Measurements from ENCODE around the gene SLIT2. TPM values are rescaled to one million over a fixed set of nuclear protein-coding genes. Genes with fewer than 3 reads are reported as not detected.

Gene SLIT2
- total RNA-seq, 1 donor from 2014 or later, result 0.13 TPM

GRCh38 chr4:20253735-20254409 lies 2.2 kb downstream of the SLIT2 start:
- Mint-ChIP-seq H3K4me3 (no peak overlapping the region), H3K27me3 (ENCODE audit: insufficient read depth) (peaks cover 44% of the 10 kb centered on the region), H3K27ac (no peak overlapping the region), H3K4me1 (ENCODE audit: low read depth) (peaks cover 6% of the 10 kb centered on the region), H3K9me3 (no peaks in the 10 kb centered on the region), H3K36me3 (ENCODE audit: low read depth) (no peaks in the 10 kb centered on the region)
- no peak for DNase-seq (ENCODE audit: low spot score)
- intact Hi-C loops (cut with micrococcal nuclease), result loop anchor here (10.0 kb wide), 2 partner anchors 431 to 1569 kb away; no protein-coding TSS in a partner anchor

DNA sequence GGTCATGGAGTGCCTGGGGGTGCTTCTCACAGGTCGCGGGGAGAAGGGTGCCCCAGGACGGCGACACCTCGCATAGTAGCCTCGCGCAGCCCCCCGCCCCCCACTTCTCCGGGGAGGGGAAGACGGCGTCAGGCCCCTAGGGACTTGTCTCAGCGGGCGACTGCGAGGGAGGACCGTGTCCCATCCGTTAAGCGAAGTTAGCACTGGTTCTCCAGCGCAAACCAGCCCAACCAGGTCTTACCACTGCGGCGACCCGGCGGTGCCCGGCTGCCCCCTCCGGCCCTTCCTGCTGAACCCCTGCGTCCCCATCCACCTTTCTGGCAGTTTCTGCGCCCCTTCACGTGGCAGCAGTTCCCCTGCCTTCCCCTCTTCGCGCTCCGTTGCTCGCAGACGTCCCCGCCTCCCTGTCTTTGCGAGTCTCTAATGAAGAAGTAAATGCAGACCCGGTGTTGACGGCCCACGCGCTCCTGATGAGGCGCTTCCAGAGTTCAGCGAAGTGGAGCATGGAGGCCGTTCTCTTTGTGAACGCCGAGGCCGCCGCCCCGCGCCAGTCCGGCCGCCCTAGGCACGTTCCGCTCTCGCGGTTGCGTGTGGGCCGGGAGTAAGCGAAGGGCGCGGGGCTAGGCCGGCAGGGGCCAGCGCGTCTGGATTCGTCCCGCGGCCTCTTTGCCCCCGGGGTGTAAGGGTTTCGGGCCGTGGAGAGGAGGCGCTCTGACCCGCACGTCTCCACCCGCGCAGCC lies 3.0 kb downstream of the SLIT2 start:
- H3K4me1 Mint-ChIP-seq (ENCODE audit: low read depth), result peaks cover 6% of the 10 kb centered on the region
- DNase-seq (ENCODE audit: low spot score), result no peak
- no peaks in the 10 kb centered on the region for H3K9me3 Mint-ChIP-seq
- H3K27me3 Mint-ChIP-seq (ENCODE audit: insufficient read depth), result peaks cover 44% of the 10 kb centered on the region
- no peak overlapping the region for H3K27ac Mint-ChIP-seq
- no peaks in the 10 kb centered on the region for H3K36me3 Mint-ChIP-seq (ENCODE audit: low read depth)
- intact Hi-C loops (cut with micrococcal nuclease), result loop anchor here (10.0 kb wide), 2 partner anchors 430 to 1570 kb away; no protein-coding TSS in a partner anchor
- no peak overlapping the region for H3K4me3 Mint-ChIP-seq

DNA sequence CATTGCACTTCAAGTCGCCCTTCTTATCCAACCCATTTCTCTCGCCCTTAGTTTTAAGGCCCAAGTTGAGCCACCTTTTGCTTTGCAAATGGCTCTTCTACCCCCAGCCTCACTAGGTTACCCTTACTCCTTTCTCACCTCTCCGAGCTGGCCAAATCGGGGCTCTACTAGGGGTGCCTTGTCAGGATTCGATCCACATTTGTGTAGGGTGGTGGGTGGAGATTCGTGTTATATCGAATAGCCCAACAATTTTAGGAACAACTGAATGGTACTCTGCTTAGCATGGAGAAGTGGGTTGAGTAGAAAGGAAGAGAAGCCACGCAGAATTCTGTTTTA lies 3.5 kb downstream of the SLIT2 start:
- DNase-seq (ENCODE audit: low spot score), result no peak
- Mint-ChIP-seq H3K27me3 (ENCODE audit: insufficient read depth) (peaks cover 44% of the 10 kb centered on the region), H3K4me3 (no peak overlapping the region), H3K4me1 (ENCODE audit: low read depth) (peaks cover 6% of the 10 kb centered on the region), H3K27ac (peak overlapping the region; percentile 55), H3K36me3 (ENCODE audit: low read depth) (no peaks in the 10 kb centered on the region), H3K9me3 (no peaks in the 10 kb centered on the region)
- intact Hi-C loops (cut with micrococcal nuclease), result loop anchor here (10.0 kb wide), 2 partner anchors 430 to 1570 kb away; no protein-coding TSS in a partner anchor

GRCh38 chr4:20255823-20256222 lies 4.1 kb downstream of the SLIT2 start:
- Mint-ChIP-seq H3K4me3 (no peak overlapping the region), H3K9me3 (no peaks in the 10 kb centered on the region), H3K27ac (no peak overlapping the region), H3K27me3 (ENCODE audit: insufficient read depth) (peaks cover 39% of the 10 kb centered on the region), H3K4me1 (ENCODE audit: low read depth) (peaks cover 6% of the 10 kb centered on the region), H3K36me3 (ENCODE audit: low read depth) (no peaks in the 10 kb centered on the region)
- no peak for DNase-seq (ENCODE audit: low spot score)
- intact Hi-C loops (cut with micrococcal nuclease), result loop anchor here (10.0 kb wide), 2 partner anchors 429 to 1571 kb away; no protein-coding TSS in a partner anchor

DNA sequence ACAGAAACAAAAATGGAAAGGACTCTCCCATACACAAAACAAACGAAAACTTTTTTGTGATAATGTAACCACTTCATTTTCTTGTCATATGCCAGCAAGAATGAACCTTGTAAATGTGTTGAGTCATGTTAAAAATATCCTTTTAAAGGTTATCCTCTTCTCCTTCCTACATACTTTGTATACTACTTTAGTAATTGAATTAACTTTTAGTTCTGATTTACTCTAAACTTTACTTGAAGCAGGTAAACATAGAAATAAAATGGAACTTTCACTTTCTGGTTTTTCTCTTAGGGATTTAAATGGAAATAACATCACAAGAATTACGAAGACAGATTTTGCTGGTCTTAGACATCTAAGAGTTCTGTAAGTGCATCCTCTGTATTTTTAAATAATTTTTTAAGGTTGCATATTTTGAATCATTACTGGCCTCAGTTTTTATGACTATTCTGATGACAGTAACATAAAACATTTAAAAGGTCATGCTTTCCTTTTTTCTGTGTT lies 4.7 kb downstream of the SLIT2 start:
- no peaks in the 10 kb centered on the region for H3K36me3 Mint-ChIP-seq (ENCODE audit: low read depth)
- no peaks in the 10 kb centered on the region for H3K4me1 Mint-ChIP-seq (ENCODE audit: low read depth)
- no peak overlapping the region for H3K27ac Mint-ChIP-seq
- DNase-seq (ENCODE audit: low spot score), result no peak
- H3K27me3 Mint-ChIP-seq (ENCODE audit: insufficient read depth), result peaks cover 33% of the 10 kb centered on the region
- intact Hi-C loops (cut with micrococcal nuclease), result loop anchor here (10.0 kb wide), 2 partner anchors 428 to 1572 kb away; no protein-coding TSS in a partner anchor
- H3K4me3 Mint-ChIP-seq, result no peak overlapping the region
- H3K9me3 Mint-ChIP-seq, result no peaks in the 10 kb centered on the region

DNA sequence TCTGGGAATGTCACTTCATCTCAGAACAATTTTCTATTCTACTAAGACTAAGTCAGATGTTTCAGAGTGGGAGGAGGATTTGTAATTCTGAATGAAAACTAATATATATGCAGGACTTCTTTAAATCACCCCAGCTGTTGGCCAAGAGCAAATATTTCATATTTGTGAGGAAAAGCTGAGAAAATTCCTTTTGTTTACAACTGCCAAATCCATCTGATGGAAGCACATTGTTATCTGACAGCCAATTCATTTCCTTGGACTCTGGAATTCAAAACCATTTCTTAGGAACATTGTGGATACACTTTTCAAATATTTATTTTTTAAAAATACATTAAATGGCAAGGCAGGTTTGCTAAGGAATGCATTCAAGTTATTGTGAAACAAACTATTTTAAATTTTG lies 8.0 kb downstream of the SLIT2 start:
- peaks cover 11% of the 10 kb centered on the region for H3K27me3 Mint-ChIP-seq (ENCODE audit: insufficient read depth)
- H3K36me3 Mint-ChIP-seq (ENCODE audit: low read depth), result no peaks in the 10 kb centered on the region
- no peak overlapping the region for H3K27ac Mint-ChIP-seq
- H3K4me1 Mint-ChIP-seq (ENCODE audit: low read depth), result no peaks in the 10 kb centered on the region
- intact Hi-C loops (cut with micrococcal nuclease), result loop anchor here (10.0 kb wide), 2 partner anchors 425 to 1575 kb away; no protein-coding TSS in a partner anchor
- no peak overlapping the region for H3K4me3 Mint-ChIP-seq
- no peak for DNase-seq (ENCODE audit: low spot score)
- H3K9me3 Mint-ChIP-seq, result no peaks in the 10 kb centered on the region

GRCh38 chr4:20260821-20261220 lies 9.1 kb downstream of the SLIT2 start:
- no peaks in the 10 kb centered on the region for H3K36me3 Mint-ChIP-seq (ENCODE audit: low read depth)
- peaks cover under 1% of the 10 kb centered on the region for H3K27me3 Mint-ChIP-seq (ENCODE audit: insufficient read depth)
- no peak for DNase-seq (ENCODE audit: low spot score)
- intact Hi-C loops (cut with micrococcal nuclease), result no loop called here
- no peaks in the 10 kb centered on the region for H3K4me1 Mint-ChIP-seq (ENCODE audit: low read depth)
- H3K4me3 Mint-ChIP-seq, result no peak overlapping the region
- no peaks in the 10 kb centered on the region for H3K9me3 Mint-ChIP-seq
- no peak overlapping the region for H3K27ac Mint-ChIP-seq

DNA sequence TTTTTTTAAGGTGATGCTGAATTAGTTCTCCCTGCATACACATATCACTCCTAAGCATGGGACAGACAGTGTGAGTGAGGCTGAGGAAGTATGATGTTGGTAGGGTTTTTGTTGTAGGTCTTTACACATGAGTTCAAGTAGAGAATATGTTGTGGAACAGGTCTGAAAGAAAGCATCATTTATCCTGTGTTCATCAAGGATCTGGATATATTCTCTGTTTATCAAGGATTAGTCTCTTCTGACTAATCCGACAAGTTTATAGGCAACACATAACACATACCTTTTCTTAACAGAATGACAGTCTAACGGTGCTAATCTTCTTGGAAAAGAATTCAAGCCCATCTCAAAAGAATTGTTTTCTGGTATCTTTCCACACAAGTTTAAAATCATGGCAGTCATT lies 10.5 kb downstream of the SLIT2 start:
- H3K4me3 Mint-ChIP-seq, result no peak overlapping the region
- intact Hi-C loops (cut with micrococcal nuclease), result no loop called here
- H3K36me3 Mint-ChIP-seq (ENCODE audit: low read depth), result no peaks in the 10 kb centered on the region
- H3K27ac Mint-ChIP-seq, result no peak overlapping the region
- no peak for DNase-seq (ENCODE audit: low spot score)
- H3K27me3 Mint-ChIP-seq (ENCODE audit: insufficient read depth), result no peaks in the 10 kb centered on the region
- H3K9me3 Mint-ChIP-seq, result no peaks in the 10 kb centered on the region
- no peaks in the 10 kb centered on the region for H3K4me1 Mint-ChIP-seq (ENCODE audit: low read depth)

GRCh38 chr4:20264688-20265087 lies 13.0 kb downstream of the SLIT2 start:
- intact Hi-C loops (cut with micrococcal nuclease), result no loop called here
- Mint-ChIP-seq H3K4me3 (no peak overlapping the region), H3K27me3 (ENCODE audit: insufficient read depth) (no peaks in the 10 kb centered on the region), H3K9me3 (no peaks in the 10 kb centered on the region), H3K4me1 (ENCODE audit: low read depth) (no peaks in the 10 kb centered on the region), H3K36me3 (ENCODE audit: low read depth) (no peaks in the 10 kb centered on the region), H3K27ac (no peak overlapping the region)
- DNase-seq (ENCODE audit: low spot score), result no peak

- Mint-ChIP-seq H3K9me3 (no peaks in the 10 kb centered on the region), H3K27me3 (ENCODE audit: insufficient read depth) (no peaks in the 10 kb centered on the region), H3K4me3 (no peak overlapping the region), H3K36me3 (ENCODE audit: low read depth) (no peaks in the 10 kb centered on the region), H3K27ac (no peak overlapping the region), H3K4me1 (ENCODE audit: low read depth) (no peaks in the 10 kb centered on the region)
- intact Hi-C loops (cut with micrococcal nuclease), result no loop called here
- no peak for DNase-seq (ENCODE audit: low spot score)
Measured at GRCh38 chr4:20265726-20266125, 14.0 kb downstream of the SLIT2 start.

DNA sequence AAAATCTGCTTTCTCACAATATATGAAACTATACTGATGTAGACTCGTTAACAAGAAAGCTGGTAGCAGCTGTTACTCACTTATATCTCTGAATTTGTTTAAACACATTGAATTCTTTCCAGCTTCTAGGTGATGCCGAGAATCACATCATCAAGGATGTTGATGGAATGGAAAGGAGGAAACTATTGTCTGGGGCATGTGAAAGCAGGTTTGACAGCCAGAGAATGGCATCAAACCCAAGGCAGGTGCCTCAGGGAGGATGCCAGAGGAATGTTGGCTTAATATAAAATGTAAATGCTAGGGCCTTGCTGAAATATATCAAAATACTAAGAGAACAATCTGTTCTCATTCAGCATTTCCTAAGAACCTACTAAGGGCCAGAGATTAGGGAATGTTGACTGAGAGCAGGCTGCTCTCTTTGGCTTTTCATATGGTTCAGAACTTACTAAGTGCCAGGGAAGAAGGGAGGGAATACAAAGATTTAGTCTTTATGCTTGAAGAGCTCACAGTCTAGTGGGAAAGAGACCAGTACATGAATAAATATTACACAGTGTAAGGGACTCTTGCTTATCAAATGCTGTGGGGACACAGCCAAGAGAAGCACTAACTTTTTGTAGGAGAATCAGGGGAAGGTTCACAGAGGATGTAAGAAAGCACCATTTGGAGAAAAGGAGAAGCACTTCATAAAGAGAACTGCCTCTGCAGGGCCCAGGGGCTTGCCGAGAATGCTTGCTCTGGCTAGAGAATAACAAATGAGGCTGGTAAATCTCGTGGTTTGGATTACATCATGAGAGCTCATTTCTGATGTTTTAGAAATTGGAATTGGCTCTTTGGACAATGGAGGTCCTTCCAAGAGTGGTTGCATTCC lies 14.7 kb downstream of the SLIT2 start:
- no peaks in the 10 kb centered on the region for H3K36me3 Mint-ChIP-seq (ENCODE audit: low read depth)
- intact Hi-C loops (cut with micrococcal nuclease), result no loop called here
- no peak for DNase-seq (ENCODE audit: low spot score)
- no peaks in the 10 kb centered on the region for H3K9me3 Mint-ChIP-seq
- H3K27me3 Mint-ChIP-seq (ENCODE audit: insufficient read depth), result no peaks in the 10 kb centered on the region
- H3K27ac Mint-ChIP-seq, result no peak overlapping the region
- H3K4me1 Mint-ChIP-seq (ENCODE audit: low read depth), result no peaks in the 10 kb centered on the region
- no peak overlapping the region for H3K4me3 Mint-ChIP-seq

DNA sequence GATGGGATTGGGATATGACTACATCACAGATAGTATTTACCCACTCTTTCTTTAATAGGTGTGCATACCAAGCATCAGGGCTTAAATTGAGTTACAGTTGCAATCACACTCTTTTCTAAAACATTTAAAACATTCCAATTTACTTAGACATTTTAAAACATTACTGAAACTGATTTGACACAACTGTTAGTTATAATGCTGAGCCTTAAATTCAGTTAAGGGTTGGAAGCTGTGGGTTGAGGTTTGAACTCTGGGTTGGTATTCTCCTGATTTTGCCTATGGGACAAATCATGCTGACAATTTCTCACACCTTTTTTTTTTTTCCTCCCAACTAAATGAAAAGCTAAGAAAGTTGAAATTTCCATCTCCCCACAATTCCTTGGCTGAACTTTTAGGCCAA lies 16.3 kb downstream of the SLIT2 start:
- no peaks in the 10 kb centered on the region for H3K36me3 Mint-ChIP-seq (ENCODE audit: low read depth)
- H3K27me3 Mint-ChIP-seq (ENCODE audit: insufficient read depth), result no peaks in the 10 kb centered on the region
- no peaks in the 10 kb centered on the region for H3K4me1 Mint-ChIP-seq (ENCODE audit: low read depth)
- no peak overlapping the region for H3K4me3 Mint-ChIP-seq
- intact Hi-C loops (cut with micrococcal nuclease), result no loop called here
- no peak for DNase-seq (ENCODE audit: low spot score)
- no peaks in the 10 kb centered on the region for H3K9me3 Mint-ChIP-seq
- H3K27ac Mint-ChIP-seq, result no peak overlapping the region

Measured in activated T-helper 1 cell treated with anti-CD3 and anti-CD28 coated beads, Interleukin-12 subunit alpha, Interleukin-12 subunit beta, Interleukin-2, Interleukin-4 antibody, amounts not matched to agents 30 ng/mL and 10 ng/mL and 1 ng/mL, durations not matched to agents 14 hours and 24 hours and 36 hours (primary cell).